ENCODE measurements around the gene PAFAH1B1.

PAFAH1B1 gene

DNA sequence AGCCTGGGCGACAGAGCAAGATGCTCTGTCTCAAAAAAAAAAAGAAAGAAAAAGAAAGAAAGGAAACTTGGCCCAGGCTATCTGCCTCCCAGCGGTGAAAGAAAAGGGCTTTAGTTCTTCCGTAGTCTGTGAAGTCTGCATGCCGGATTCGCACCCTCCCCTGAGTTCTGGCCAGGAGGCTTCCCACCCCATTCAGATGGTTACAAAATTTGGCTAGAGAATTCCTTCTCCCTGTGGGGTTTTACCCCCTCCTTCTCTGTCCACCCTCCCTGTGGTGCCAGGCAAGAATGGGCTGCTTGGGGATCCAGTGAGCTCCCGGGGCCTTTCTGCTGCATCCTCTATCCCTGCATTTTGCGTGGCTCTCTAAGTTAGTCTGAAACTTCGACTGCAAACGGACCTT is 37.8 kb downstream of the PAFAH1B1 start:
- no peak for DNase-seq (ENCODE audit: extremely low read depth, low read depth)
- TF ChIP-seq, protein P1, sequence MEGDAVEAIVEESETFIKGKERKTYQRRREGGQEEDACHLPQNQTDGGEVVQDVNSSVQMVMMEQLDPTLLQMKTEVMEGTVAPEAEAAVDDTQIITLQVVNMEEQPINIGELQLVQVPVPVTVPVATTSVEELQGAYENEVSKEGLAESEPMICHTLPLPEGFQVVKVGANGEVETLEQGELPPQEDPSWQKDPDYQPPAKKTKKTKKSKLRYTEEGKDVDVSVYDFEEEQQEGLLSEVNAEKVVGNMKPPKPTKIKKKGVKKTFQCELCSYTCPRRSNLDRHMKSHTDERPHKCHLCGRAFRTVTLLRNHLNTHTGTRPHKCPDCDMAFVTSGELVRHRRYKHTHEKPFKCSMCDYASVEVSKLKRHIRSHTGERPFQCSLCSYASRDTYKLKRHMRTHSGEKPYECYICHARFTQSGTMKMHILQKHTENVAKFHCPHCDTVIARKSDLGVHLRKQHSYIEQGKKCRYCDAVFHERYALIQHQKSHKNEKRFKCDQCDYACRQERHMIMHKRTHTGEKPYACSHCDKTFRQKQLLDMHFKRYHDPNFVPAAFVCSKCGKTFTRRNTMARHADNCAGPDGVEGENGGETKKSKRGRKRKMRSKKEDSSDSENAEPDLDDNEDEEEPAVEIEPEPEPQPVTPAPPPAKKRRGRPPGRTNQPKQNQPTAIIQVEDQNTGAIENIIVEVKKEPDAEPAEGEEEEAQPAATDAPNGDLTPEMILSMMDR (IDR thresholded peaks at IDR 0.05; ENCODE audit: low read depth, low read length), result no peak

DNA sequence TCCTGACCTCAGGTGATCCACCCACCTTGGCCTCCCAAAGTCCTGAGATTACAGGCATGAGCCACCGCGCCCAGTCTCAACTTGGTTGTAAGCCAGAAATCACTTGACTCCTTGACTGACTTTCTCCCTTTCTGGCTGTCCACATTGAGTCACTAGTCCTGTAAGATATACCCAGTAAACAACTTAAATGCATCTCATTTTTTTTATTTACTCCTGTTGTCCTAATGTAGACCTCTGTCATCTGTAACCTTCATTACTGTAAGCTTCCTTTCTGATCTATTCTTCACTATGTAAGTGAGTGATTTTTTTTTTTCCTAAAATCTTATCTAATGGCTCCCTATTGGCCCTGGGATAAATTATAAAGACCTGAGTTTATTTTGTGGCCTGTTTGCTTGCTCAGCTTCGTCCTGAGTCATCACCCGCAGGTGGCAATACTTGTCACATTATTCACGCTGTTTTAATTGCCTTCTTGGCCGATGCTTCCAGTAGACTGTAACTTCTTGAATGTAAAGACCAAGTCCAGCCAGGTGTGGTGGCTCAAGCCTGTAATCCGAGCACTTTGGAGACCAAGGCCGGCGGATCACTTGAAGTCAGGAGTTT is 41.0 kb downstream of the PAFAH1B1 start:
- TF ChIP-seq, protein P1 (IDR thresholded peaks at IDR 0.05; ENCODE audit: low read depth, low read length), result no peak
- no peak for DNase-seq (ENCODE audit: extremely low read depth, low read depth)

DNA sequence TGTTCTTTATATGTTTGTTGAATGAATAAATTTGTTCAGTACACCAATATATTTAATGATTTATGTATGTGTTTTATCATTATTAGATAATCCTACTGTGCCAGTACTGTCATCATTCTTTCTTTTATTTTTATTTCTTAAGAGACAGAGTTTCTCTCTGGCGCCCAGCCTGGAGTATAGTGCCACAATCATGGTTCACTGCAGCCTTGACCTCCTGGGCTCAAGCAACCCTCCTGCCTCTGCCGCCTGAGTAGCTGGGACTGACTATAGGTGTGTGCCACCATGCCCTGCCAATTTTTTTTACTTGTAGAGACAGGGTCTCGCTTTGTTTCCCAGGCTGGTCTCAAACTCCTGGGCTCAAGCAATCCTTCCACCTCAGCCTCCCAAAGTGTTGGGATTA is 41.8 kb downstream of the PAFAH1B1 start:
- TF ChIP-seq, protein P1 (IDR thresholded peaks at IDR 0.05; ENCODE audit: low read depth, low read length), result no peak
- no peak for DNase-seq (ENCODE audit: extremely low read depth, low read depth)

DNA sequence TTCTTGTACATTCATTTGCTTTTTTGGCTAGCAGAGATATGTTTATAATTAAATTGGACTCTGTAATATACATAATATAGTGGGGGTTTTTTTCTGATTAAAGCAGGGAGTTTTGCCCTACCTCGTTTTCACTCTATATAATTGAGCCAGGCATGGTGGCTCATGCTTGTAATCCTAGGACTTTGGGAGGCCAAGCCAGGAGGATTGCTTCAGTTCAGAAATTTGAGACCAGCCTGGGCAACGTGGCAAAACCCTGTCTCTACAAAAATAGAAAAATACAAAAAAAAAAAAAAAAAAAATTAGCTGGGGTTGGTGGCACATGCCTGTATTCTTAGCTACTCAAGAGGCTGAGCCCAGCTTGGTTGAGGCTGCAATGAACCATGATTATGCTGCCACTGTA is 42.2 kb downstream of the PAFAH1B1 start:
- DNase-seq (ENCODE audit: extremely low read depth, low read depth), result no peak
- TF ChIP-seq, protein P1 (IDR thresholded peaks at IDR 0.05; ENCODE audit: low read depth, low read length), result no peak

DNA sequence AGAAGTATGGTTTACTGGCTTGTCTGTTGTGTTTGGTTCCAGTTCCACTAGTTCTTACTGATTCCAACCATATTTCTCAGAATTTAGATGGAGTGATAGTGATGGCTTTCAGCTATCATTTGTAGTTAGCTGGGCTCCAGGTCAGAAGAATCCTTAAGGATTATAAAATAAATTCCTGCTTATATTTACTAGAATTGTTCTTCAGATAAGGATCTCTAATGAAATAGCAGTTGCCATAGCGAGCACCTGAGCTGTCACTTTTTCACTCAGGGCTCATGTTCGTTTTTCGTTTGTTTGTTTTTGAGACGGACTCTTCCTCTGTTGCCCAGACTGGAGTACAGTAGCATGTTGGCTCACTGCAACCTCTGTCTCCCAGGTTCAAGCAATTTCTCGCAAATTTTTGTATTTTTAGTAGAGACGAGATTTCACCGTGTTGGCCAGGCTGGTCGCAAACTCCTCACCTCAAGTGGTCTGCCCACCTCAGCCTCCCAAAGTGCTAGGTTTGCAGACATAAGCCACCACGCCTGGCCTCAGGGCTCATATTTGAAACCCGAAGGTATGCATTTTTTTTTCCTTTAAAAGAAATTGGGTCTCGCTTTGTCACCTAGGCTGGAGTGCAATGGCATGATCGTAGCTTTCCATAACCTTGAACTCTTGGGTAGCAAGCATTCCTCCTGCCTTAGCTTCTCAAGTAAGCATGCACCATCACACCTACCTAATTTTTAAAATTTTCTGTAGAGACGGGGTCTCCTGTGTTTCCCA is 42.9 kb downstream of the PAFAH1B1 start:
- DNase-seq (ENCODE audit: extremely low read depth, low read depth), result no peak
- TF ChIP-seq, protein P1 (IDR thresholded peaks at IDR 0.05; ENCODE audit: low read depth, low read length), result no peak

DNA sequence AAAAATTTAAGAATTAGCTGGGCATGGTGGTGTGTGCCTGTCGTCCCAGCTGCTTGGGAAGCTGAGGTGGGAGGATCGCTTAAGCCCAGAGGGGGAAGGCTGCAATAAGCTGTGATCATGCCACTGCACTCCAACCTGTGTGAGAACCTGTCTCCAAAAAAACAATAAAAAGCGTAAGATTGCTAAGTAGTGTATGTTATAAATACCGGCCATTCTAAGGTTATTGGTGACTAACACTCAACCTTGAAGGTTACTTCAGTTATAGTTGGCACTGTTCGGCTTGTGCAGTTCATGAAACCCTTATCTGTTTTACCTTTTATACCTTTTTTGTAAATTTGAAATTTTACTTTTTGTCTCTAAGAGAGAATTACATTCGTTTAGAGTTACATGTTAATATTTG is 44.0 kb downstream of the PAFAH1B1 start:
- TF ChIP-seq, protein P1 (IDR thresholded peaks at IDR 0.05; ENCODE audit: low read depth, low read length), result no peak
- no peak for DNase-seq (ENCODE audit: extremely low read depth, low read depth)

DNA sequence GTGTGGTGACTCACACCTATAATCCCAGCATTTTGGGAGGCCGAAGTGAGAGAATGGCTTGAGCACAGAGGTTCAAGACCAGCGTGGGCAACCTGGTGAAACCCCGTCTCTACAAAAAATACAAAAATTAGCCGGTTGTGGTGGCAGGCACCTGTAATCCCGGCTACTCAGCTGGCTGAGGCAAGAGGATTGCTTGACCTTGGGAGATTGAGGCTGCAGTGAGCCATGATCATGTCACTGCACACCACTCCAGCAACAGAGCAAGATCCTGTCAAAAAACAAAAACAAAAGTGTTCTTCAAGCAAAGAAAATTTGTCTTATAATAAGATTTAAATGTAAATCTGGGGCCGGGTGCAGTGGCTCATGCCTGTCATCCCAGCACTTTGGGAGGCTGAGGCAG is 51.5 kb downstream of the PAFAH1B1 start:
- TF ChIP-seq, protein P1 (IDR thresholded peaks at IDR 0.05; ENCODE audit: low read depth, low read length), result no peak
- no peak for DNase-seq (ENCODE audit: extremely low read depth, low read depth)
